IPS-15b (cell line): ENCODE measurements around the gene FOXL3.
A peak's percentile ranks its signal among the peaks of the same experiment; 100 is the strongest.

Experiments used
- H3K27me3 ChIP-seq: one replicate; pipeline ENCODE4 v1.6.1; 2013; ENCODE audit warnings: low read length; ENCODE audit not compliant: control insufficient read depth, insufficient read depth
- H3K36me3 ChIP-seq: one replicate; pipeline ENCODE4 v1.6.1; 2013; ENCODE audit warnings: low read length; ENCODE audit not compliant: control insufficient read depth, insufficient read depth
- H3K4me1 ChIP-seq: one replicate; pipeline ENCODE4 v1.6.1; 2013; ENCODE audit warnings: mild to moderate bottlenecking, low read length; ENCODE audit not compliant: control insufficient read depth, insufficient read depth
- H3K4me3 ChIP-seq: one replicate; pipeline ENCODE4 v1.5.1; 2013; ENCODE audit warnings: low read depth, low read length
- H3K9ac ChIP-seq: one replicate; pipeline ENCODE4 v1.6.1; 2013; ENCODE audit warnings: low read depth, mild to moderate bottlenecking, low read length
- H3K9me3 ChIP-seq: one replicate; pipeline ENCODE4 v1.6.1; 2013; ENCODE audit warnings: mild to moderate bottlenecking, low read length; ENCODE audit not compliant: control insufficient read depth, insufficient read depth

FOXL3 gene

DNA sequence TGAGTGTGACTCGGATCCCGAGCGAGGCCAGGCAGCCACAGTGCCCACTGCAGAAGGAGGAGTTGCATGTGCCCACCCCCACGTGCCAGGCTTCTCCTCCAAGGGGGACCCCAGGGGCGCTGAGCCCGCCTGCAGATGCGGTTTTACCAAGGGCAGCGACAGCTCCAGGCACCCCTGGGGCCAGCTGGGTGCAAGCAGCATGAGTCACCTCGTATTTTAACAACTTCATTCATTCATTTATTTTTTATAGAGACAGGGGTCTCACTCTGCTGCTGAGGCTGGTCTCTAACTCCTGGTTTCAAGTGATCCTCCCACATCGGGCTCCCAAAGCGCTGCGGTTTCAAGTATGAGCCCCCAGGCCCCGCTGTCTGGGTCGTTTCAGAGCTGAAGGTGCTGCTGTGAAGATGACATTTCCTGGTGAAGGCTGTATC, 1.3 kb upstream of the FOXL3 start:
- H3K27me3 ChIP-seq, result peaks cover 30% of the 10 kb centered on the region
- H3K4me1 ChIP-seq, result no peaks in the 10 kb centered on the region
- no peaks in the 10 kb centered on the region for H3K9me3 ChIP-seq
- H3K9ac ChIP-seq, result no peak overlapping the region
- no peaks in the 10 kb centered on the region for H3K36me3 ChIP-seq
- H3K4me3 ChIP-seq, result no peak overlapping the region

DNA sequence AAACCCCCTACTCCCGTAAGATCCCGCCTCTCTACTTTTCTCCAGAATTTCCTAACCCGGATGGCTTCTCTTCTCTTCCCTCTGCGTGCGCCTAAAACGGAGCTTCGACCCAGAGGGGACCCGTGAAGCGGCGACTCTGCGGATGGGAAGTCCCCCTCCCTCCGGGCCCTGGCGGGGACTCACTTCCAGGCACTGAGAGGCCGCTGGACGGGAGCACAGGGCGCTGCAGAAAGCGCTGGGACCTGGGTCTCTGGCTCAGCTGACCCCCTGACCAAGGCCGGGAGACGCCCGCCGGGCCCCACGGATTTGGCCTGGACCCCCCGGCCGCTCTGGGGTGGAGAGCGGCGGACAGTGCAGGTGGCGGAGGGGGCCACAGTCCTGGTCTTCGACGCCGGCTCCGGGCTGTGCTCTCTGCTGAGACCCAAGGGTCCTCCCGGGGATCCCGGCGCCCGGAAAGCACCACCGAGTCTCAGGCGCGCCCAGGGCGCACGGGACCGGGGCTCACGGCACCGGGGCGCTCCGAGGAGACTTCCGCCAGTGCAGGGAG, 688 bp upstream of the FOXL3 start:
- Histone ChIP-seq H3K9me3 (no peaks in the 10 kb centered on the region), H3K9ac (no peak overlapping the region), H3K27me3 (peaks cover 30% of the 10 kb centered on the region), H3K36me3 (no peaks in the 10 kb centered on the region), H3K4me1 (no peaks in the 10 kb centered on the region), H3K4me3 (no peak overlapping the region)

- Histone ChIP-seq H3K9ac (no peak overlapping the region), H3K4me1 (no peaks in the 10 kb centered on the region), H3K4me3 (peak overlapping the region; percentile 18), H3K9me3 (no peaks in the 10 kb centered on the region), H3K36me3 (no peaks in the 10 kb centered on the region), H3K27me3 (peaks cover 30% of the 10 kb centered on the region)
Observed at GRCh38 chr7:290554-291372, 793 bp downstream of the FOXL3 start.

- no peak overlapping the region for H3K9ac ChIP-seq
- H3K4me3 ChIP-seq, result no peak overlapping the region
- no peaks in the 10 kb centered on the region for H3K36me3 ChIP-seq
- no peaks in the 10 kb centered on the region for H3K4me1 ChIP-seq
- H3K9me3 ChIP-seq, result no peaks in the 10 kb centered on the region
- H3K27me3 ChIP-seq, result peaks cover 30% of the 10 kb centered on the region
Observed at GRCh38 chr7:291373-292092, 1.6 kb downstream of the FOXL3 start.

DNA sequence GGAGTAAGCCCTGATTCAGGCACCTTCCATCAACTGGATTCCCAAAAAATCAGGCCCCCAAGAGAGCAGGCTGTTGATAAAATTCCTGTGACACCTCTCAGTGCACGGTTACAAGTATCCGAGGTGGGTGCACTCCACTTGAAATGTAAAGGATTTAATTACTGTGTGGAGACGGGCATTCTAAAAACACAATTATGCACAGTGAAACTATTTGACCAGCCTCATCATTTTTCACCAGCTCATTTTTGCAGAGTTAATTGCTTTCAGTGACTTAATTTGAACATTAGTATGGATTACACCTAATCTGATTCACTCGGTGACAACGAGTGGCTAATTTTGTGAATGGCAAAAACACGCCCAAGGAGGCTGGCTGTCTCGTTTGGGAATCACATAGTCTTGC, 2.3 kb downstream of the FOXL3 start:
- Histone ChIP-seq H3K27me3 (peaks cover 30% of the 10 kb centered on the region), H3K9ac (no peak overlapping the region), H3K36me3 (no peaks in the 10 kb centered on the region), H3K4me1 (no peaks in the 10 kb centered on the region), H3K9me3 (no peaks in the 10 kb centered on the region), H3K4me3 (no peak overlapping the region)

GRCh38 chr7:292826-293225, 2.9 kb downstream of the FOXL3 start:
- Histone ChIP-seq H3K36me3 (no peaks in the 10 kb centered on the region), H3K27me3 (peaks cover 30% of the 10 kb centered on the region)

DNA sequence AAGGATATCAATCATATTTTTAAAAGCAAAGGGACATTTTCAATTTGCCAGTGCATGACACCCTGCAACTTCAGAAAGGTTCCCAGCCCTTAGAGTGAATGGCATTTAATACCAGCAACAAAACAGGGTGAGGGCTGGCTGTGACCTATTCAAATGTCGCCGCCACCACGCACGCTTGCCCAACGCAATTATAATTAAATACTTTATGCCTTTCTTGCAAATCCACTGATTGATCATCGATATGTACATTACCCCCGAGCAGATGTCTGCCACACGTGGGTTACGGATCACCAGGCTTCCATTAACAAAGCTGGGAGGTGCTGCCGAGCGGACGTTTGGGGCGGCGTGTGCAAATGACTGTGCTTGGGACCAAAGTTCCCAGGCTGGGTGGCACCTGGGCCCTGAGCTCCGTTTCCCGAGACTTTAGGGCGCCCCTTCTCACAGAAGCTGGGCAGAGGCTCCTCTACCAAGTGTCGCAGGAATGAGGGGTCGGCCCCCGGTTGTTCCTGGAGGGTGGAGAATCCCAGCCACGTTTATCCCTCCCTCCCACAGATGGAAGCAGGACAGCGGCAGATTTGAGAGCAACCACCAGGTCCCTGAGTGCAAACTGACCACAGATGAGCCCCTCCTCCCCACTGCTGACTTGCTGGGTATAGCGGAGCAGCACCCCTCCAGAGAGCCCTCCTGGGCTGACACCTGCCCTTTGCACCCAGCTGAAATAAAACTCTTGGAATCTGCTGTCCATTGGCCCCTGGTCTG, 3.9 kb downstream of the FOXL3 start:
- H3K4me1 ChIP-seq, result no peaks in the 10 kb centered on the region
- H3K9me3 ChIP-seq, result no peaks in the 10 kb centered on the region
- no peak overlapping the region for H3K4me3 ChIP-seq
- no peaks in the 10 kb centered on the region for H3K36me3 ChIP-seq
- H3K9ac ChIP-seq, result no peak overlapping the region
- peaks cover 21% of the 10 kb centered on the region for H3K27me3 ChIP-seq

More at GRCh38 chr7:292826-293225, 2.9 kb downstream of the FOXL3 start:
- H3K9me3 ChIP-seq, result no peaks in the 10 kb centered on the region
- no peaks in the 10 kb centered on the region for H3K4me1 ChIP-seq
- no peak overlapping the region for H3K9ac ChIP-seq
- H3K4me3 ChIP-seq, result no peak overlapping the region

GRCh38 chr7:294440-295154, 4.6 kb downstream of the FOXL3 start:
- Histone ChIP-seq H3K9me3 (no peaks in the 10 kb centered on the region), H3K9ac (no peak overlapping the region), H3K4me1 (no peaks in the 10 kb centered on the region), H3K36me3 (no peaks in the 10 kb centered on the region), H3K27me3 (peaks cover 17% of the 10 kb centered on the region), H3K4me3 (no peak overlapping the region)

DNA sequence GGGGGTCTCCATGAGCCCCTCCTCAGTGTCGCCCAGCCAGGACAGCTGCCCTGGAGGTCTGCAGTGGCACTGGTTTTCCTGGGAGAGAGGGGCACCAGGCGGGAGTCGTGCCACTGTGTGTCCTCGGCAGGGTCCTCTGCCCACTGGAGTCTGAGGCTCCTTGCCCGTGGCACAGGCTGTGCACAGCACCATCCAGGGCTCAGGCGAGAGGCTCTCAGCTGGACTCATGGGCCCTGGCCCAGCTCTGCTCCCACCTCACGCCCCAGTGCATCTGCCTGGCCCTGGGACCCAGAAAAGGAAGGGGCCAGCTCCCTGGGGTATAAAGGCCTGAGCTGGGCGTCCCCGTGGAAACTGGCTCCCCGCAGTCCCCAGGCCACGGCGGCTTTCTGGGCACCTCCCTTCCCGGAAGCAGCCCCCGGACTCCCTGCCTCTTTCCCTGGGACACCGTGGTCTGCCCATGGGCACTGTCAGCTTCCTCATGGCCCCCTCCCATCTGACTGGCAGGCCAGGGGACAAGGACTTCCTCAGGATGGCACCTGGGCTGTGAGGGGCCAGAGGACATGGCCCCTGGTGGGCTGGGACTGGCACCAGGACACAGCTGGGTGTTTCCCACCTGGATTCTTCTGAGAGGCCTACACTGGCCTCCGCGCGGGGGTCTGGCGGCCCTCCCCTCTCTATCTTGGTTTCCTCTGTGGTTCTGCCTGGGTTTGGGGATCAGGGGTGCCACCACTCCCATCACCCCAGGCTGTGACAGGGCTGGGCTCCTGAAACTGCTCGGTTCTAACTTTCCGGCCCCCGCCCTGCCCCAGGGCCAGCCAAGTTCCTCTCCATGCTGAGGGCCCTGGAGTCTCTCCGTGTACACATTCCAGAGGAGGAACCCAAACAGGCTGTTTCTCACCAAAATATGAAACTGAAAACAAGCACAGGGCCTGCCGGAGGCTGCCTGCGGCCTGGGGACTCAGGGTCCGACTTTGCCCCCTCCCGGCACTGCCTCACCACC, 5.5 kb downstream of the FOXL3 start:
- no peaks in the 10 kb centered on the region for H3K4me1 ChIP-seq
- H3K4me3 ChIP-seq, result no peak overlapping the region
- H3K9ac ChIP-seq, result no peak overlapping the region
- H3K27me3 ChIP-seq, result peaks cover 12% of the 10 kb centered on the region
- no peaks in the 10 kb centered on the region for H3K9me3 ChIP-seq
- H3K36me3 ChIP-seq, result no peaks in the 10 kb centered on the region

GRCh38 chr7:296373-296945, 6.5 kb downstream of the FOXL3 start:
- H3K9me3 ChIP-seq, result no peaks in the 10 kb centered on the region
- no peaks in the 10 kb centered on the region for H3K36me3 ChIP-seq
- H3K4me1 ChIP-seq, result no peaks in the 10 kb centered on the region
- no peak overlapping the region for H3K9ac ChIP-seq
- peaks cover 7% of the 10 kb centered on the region for H3K27me3 ChIP-seq
- H3K4me3 ChIP-seq, result no peak overlapping the region
